Activated CD4-positive, alpha-beta memory T cell treated with anti-CD3 and anti-CD28 coated beads for 36 hours (primary cell): ENCODE measurements around the gene FCRLA. TPM values are rescaled to one million over a fixed set of nuclear protein-coding genes. Genes with fewer than 3 reads are reported as not detected.

Source experiments
- CTCF ChIA-PET: fragments of 350-600 bp; sonication (Branson Sonifier 250); formaldehyde crosslinking; loops from one replicate; lab custom pipeline; 2021; ENCODE audit warnings: antibody characterized with exemption, inconsistent platforms; lab: Charles Lee
- POLR2A ChIA-PET: fragments of 350-600 bp; sonication (Branson Sonifier 250); formaldehyde crosslinking; loops from one replicate; lab custom pipeline; 2021; ENCODE audit warnings: antibody characterized with exemption; lab: Charles Lee
- DNase-seq: peaks from one replicate; pipeline ENCODE4 v3.0.0-alpha.2; 2020
- H3K27ac Mint-ChIP-seq: one replicate; pipeline ENCODE4 v1.8.0; 2021; ENCODE audit warnings: mixed read lengths
- H3K27me3 Mint-ChIP-seq: one replicate; pipeline ENCODE4 v1.8.0; 2021; ENCODE audit warnings: mixed read lengths
- H3K36me3 Mint-ChIP-seq: one replicate; pipeline ENCODE4 v1.8.0; 2021; ENCODE audit warnings: mixed read lengths
- H3K4me1 Mint-ChIP-seq: one replicate; pipeline ENCODE4 v1.8.0; 2021; ENCODE audit warnings: low read depth, mixed read lengths
- H3K4me3 Mint-ChIP-seq: one replicate; pipeline ENCODE4 v1.8.0; 2021; ENCODE audit warnings: mild to moderate bottlenecking, mixed read lengths
- H3K9me3 Mint-ChIP-seq: one replicate; pipeline ENCODE4 v1.8.0; 2021; ENCODE audit warnings: mixed read lengths
- intact Hi-C: fragments of 100-400 bp; cut with micrococcal nuclease; formaldehyde crosslinking; loops from one replicate; pipeline ENCODE4 v1.15.1; 2023
- total RNA-seq, 2 experiments: library from RNA; stranded (reverse); gene quantifications; one replicate each; pipeline ENCODE4 v1.2.3, GENCODE V29; 2021

Gene FCRLA
- total RNA-seq, 2 experiments from 2014 or later: not detected

DNA sequence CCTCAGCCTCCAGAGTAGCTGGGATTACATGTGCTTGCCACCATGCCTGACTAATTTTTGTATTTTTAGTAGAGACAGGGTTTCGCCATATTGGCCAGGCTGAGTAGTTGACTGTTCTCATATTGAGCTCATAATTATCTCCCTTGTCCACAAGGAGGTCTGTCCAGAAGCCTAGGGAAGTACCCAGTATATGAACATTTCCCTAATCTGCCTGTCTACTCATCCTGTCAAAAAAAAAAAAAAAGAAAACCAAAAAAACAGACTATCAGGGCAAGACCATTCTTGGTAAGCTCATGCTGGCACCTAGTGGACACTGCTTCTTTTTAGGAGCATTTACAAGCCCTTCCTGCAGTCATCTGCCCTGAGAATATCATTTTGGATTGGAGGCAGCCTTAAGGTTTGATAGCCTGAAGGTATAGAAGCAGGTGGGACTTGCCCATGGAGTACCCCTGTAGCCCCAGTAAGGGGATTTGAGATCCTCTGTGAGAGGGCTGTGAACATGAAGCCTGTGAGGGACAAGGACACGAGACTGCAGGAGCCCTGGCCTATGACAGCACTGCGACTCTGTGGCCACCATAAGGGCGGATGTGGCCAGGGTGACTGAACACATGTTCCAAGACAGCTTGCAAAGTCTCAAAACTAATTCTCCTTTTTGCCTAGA, 31.7 kb downstream of the FCRLA start:
- POLR2A ChIA-PET: interaction anchor here (0.6 kb wide), 1 partner anchor 768 kb away, joined by 3 read pairs; no protein-coding TSS in a partner anchor
- no peaks in the 10 kb centered on the region for H3K9me3 Mint-ChIP-seq
- peaks cover 29% of the 10 kb centered on the region for H3K4me1 Mint-ChIP-seq
- peaks cover 2% of the 10 kb centered on the region for H3K27me3 Mint-ChIP-seq
- peak; percentile 75 for DNase-seq
- CTCF ChIA-PET: interaction anchor here (0.6 to 7.0 kb wide), 13 partner anchors 9 to 700 kb away, joined by 3 to 79 read pairs (median 4); partner anchors contain the start of genes DUSP12 and HSPA6
- H3K36me3 Mint-ChIP-seq: no peaks in the 10 kb centered on the region
- peak overlapping the region; percentile 49 for H3K27ac Mint-ChIP-seq
- intact Hi-C loops: loop anchor here (1.0 kb wide), 1 partner anchor 8 kb away; no protein-coding TSS in a partner anchor
- no peak overlapping the region for H3K4me3 Mint-ChIP-seq

DNA sequence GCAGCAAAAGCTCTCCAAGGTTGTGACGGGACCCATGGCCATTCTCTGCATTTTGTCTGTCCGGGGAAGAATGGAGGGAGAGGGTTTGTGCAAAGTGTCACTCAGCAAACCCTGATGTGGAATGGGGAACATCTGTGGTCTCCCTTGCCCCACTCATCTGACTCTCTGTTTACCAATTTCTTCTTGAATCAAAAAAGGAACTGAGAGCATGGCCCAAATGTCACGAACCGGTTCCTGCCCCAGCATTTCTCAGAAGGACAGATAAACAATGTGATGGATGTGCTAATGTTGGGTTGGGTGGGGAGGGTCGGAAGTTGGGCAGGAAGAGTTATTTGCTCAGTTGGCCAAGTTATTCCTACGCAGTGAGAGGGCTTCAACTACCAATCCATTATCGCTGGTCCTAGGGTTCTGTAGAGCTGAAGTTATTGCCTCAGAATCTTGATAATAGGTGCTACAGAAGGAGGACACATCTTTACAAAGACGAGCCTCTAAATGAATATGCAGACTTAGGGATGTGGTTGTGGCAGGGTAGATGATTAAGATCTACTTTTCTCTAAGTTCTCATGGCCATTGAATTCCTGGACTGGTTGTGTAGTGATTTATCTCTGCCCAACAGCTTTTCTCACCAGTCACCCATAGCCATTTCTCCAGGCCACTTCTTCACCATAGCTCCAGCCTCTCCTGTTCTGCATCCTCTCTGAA, 33.0 kb downstream of the FCRLA start:
- Mint-ChIP-seq H3K9me3 (no peaks in the 10 kb centered on the region), H3K4me1 (peaks cover 40% of the 10 kb centered on the region)
- POLR2A ChIA-PET: no interaction called here

DNA sequence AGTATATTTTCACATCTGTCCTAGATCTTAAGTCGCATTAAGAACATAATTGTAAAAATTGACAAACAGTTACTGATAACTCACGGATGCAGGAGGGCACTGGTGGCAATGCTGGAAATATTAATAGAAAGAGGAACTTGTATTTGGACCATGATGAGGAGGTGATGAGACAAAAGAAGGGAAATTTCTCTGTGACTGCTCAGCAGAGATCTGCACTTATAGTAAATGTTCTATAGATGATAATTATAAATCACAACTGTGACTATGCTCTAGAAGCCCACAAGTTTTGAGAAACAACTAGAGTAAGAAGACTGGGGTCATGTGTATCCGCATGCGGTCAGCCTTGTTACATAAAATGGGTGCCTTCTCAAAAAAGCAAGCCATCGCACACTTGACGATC, 33.9 kb downstream of the FCRLA start:
- ChIA-PET CTCF (interaction anchor here (0.7 to 7.0 kb wide), 13 partner anchors 9 to 257 kb away, joined by 3 to 79 read pairs (median 6); partner anchors contain the start of gene DUSP12), POLR2A (no interaction called here)
- H3K4me3 Mint-ChIP-seq: no peak overlapping the region
- no peak overlapping the region for H3K27ac Mint-ChIP-seq
- no peaks in the 10 kb centered on the region for H3K36me3 Mint-ChIP-seq
- intact Hi-C loops: loop anchor here (1.0 to 10.0 kb wide), 3 partner anchors 206 to 346 kb away; no protein-coding TSS in a partner anchor
- peaks cover 43% of the 10 kb centered on the region for H3K4me1 Mint-ChIP-seq
- no peak for DNase-seq
- no peaks in the 10 kb centered on the region for H3K9me3 Mint-ChIP-seq
- peaks cover 3% of the 10 kb centered on the region for H3K27me3 Mint-ChIP-seq

More for the DNA sequence above, 33.0 kb downstream of the FCRLA start:
- CTCF ChIA-PET: interaction anchor here (0.6 to 7.0 kb wide), 10 partner anchors 8 to 256 kb away, joined by 3 to 79 read pairs (median 6); partner anchors contain the start of gene DUSP12
- intact Hi-C loops: loop anchor here (1.0 to 10.0 kb wide), 3 partner anchors 10 to 345 kb away; no protein-coding TSS in a partner anchor
- Mint-ChIP-seq H3K27me3 (peaks cover 2% of the 10 kb centered on the region), H3K36me3 (no peaks in the 10 kb centered on the region), H3K27ac (no peak overlapping the region), H3K4me3 (no peak overlapping the region)
- DNase-seq: no peak

DNA sequence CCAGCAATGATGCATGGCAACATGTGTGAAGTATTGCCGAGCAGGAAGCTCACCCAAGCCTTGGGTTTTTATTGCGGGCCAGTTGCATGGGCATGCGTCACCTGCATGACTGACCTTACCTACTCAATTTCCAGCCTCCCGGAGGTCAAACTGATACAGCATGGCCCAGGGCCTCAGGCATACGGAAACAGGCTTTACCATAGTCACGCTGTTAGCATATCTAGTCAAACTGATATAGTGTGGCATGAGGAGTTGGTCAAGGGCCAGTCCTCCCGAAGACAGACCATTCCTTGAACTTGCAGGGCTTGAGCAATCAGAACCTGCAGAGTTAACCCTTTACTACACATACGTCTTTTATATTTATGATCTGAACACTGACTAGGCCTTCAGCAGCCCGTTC, 36.2 kb downstream of the FCRLA start:
- intact Hi-C loops: loop anchor here (10.0 kb wide), 2 partner anchors 208 to 348 kb away; no protein-coding TSS in a partner anchor
- ChIA-PET POLR2A (interaction anchor here (1.2 kb wide), 1 partner anchor 131 kb away, joined by 3 read pairs; no protein-coding TSS in a partner anchor), CTCF (interaction anchor here (1.0 to 7.0 kb wide), 5 partner anchors 11 to 259 kb away, joined by 3 to 79 read pairs (median 4); no protein-coding TSS in a partner anchor)
- peaks cover 37% of the 10 kb centered on the region for H3K4me1 Mint-ChIP-seq
- H3K36me3 Mint-ChIP-seq: no peaks in the 10 kb centered on the region
- no peaks in the 10 kb centered on the region for H3K9me3 Mint-ChIP-seq
- peaks cover 1% of the 10 kb centered on the region for H3K27me3 Mint-ChIP-seq
- no peak overlapping the region for H3K4me3 Mint-ChIP-seq
- H3K27ac Mint-ChIP-seq: no peak overlapping the region
- no peak for DNase-seq

DNA sequence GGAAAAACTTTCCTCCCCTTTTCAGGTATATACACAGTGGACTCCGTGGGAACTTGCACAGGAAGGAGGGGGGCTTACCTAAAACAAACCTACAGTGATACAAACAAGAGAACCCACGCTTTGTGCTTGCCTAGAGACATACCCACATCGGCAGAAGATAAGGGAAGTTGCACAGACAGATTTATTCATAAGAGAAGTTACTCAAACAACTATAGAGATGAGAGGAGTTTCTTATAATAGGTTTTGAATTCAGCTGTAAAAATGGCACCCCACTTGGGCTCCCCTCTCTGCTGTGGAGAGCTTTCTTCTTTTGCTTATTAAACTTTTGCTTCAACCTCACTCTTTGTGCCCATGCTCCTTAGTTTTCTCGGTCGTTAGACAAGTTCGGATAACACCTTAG, 40.8 kb downstream of the FCRLA start:
- H3K4me1 Mint-ChIP-seq: peaks cover 43% of the 10 kb centered on the region
- intact Hi-C loops: loop anchor here (10.0 kb wide), 2 partner anchors 213 to 353 kb away; no protein-coding TSS in a partner anchor
- no peak for DNase-seq
- H3K9me3 Mint-ChIP-seq: no peaks in the 10 kb centered on the region
- peaks cover 1% of the 10 kb centered on the region for H3K27me3 Mint-ChIP-seq
- ChIA-PET CTCF (no interaction called here), POLR2A (interaction anchor here (0.6 kb wide), 1 partner anchor 319 kb away, joined by 3 read pairs; no protein-coding TSS in a partner anchor)
- H3K4me3 Mint-ChIP-seq: no peak overlapping the region
- no peak overlapping the region for H3K27ac Mint-ChIP-seq
- peaks cover 11% of the 10 kb centered on the region for H3K36me3 Mint-ChIP-seq

DNA sequence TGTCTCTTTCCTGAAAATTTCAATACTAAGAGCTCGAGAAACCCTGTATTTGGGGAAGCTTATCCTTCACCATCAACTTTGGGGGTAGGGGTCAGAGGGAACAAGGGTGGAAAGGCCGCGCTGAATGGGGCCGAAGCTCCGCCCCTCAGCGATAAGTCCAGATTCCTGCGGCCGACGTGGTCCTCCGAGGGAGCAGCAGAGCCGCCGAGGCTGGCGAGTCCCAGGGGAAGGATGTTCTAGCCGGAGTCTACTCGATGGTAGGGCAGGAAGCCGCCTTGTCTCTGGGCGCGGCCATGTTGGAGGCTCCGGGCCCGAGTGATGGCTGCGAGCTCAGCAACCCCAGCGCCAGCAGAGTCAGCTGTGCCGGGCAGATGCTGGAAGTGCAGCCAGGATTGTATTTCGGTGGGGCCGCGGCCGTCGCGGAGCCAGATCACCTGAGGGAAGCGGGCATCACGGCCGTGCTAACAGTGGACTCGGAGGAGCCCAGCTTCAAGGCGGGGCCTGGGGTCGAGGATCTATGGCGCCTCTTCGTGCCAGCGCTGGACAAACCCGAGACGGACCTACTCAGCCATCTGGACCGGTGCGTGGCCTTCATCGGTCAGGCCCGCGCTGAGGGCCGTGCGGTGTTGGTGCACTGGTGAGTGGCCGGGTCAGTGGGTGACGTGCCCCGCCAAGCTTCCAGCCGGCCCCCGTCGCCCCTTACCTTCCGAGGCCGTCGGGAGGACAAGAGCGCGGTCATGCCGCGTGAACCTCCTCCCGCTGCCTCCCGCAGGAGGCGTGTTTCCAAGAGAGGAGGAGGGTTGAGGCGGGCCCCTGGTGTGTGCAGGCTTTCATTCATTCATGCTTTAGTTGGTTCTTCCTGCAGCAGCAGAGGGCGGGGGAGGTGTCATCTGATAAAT, 42.7 kb downstream of the FCRLA start, which contains the start of gene DUSP12:
Gene DUSP12 (plus strand): TSS at position 278 of the 899 bp plus-strand sequence. CDS start 16 bp downstream, at position 294.
- Mint-ChIP-seq H3K4me3 (peak within 1 kb of the TSS; percentile 98), H3K36me3 (peaks cover 25% of the 10 kb centered on the region), H3K27me3 (peaks cover 1% of the 10 kb centered on the region), H3K27ac (peak within 1 kb of the TSS; percentile 95), H3K4me1 (peaks cover 36% of the 10 kb centered on the region), H3K9me3 (peaks cover 4% of the 10 kb centered on the region)
- CTCF ChIA-PET: interaction anchor here (0.6 to 2.4 kb wide), 9 partner anchors 8 to 287 kb away, joined by 3 to 13 read pairs (median 5); no protein-coding TSS in a partner anchor
- intact Hi-C loops: loop anchor here (1.0 to 10.0 kb wide), 3 partner anchors 17 to 355 kb away; partner anchors contain the start of gene ATF6
- peak; percentile 94 for DNase-seq
- POLR2A ChIA-PET: interaction anchor here (1.2 to 1.9 kb wide), 8 partner anchors 9 to 217 kb away, joined by 3 to 8 read pairs (median 5); partner anchors contain the start of gene ATF6

DNA sequence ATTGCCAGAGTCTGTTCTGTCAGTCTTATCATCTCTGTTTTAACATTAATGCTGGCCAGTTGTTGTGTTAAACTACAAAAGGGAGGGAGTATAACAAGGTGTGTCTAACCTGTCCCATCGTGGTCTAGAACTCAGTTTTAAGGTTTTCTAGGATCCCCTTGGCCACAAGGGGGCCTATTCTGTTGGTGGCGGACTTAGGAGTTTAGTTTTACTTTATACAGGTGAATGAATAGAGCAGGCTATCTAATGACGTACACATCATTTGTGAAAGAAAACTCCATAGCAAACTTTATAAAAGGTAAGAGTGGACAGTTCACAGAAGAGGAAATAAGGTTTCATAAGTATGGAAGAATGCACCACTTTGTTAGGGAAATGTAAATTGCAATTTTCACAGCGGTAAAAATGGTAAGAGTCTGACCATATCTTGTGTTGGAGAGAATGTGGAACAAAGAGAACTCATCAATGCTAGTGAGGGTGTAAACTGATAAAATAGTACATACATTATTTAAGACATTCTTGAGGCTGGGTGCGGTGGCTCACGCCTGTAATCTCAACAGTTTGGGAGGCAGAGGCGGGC, 56.6 kb downstream of the FCRLA start:
- DNase-seq: peak; percentile 53
- Mint-ChIP-seq H3K4me3 (peak overlapping the region; percentile 15), H3K27ac (no peak overlapping the region), H3K4me1 (peaks cover 44% of the 10 kb centered on the region), H3K9me3 (no peaks in the 10 kb centered on the region), H3K27me3 (no peaks in the 10 kb centered on the region), H3K36me3 (peaks cover 8% of the 10 kb centered on the region)
- ChIA-PET POLR2A (no interaction called here), CTCF (interaction anchor here (0.7 to 2.3 kb wide), 5 partner anchors 8 to 274 kb away, joined by 4 to 14 read pairs (median 6); partner anchors contain the start of gene DUSP12)
- intact Hi-C loops: loop anchor here (10.0 kb wide), 1 partner anchor 731 kb away; the partner anchor contains the start of gene UHMK1

Other genes with a start within 250 kb of the FCRLA start
- under 1 TPM in 1 of 2 experiments, not detected in 1; 0.14 TPM for gene FCGR2A, start 201.8 kb upstream of the FCRLA start, total RNA-seq
- under 1 TPM; 0.48 to 0.53 TPM for gene HSPA6, start 182.7 kb upstream of the FCRLA start, total RNA-seq
- gene FCGR3A, start 157.4 kb upstream of the FCRLA start, total RNA-seq: not detected
- not detected for gene FCGR3B, start 76.1 kb upstream of the FCRLA start, total RNA-seq
- gene FCGR2B, start 44.1 kb upstream of the FCRLA start, total RNA-seq: not detected
- gene FCRLB, start 14.3 kb downstream of the FCRLA start, total RNA-seq: not detected
- gene DUSP12, start 42.6 kb downstream of the FCRLA start, total RNA-seq: 10 to 100 TPM; 25.9 to 28.5 TPM
- 10 to 100 TPM; 20.8 to 23.0 TPM for gene ATF6, start 59.1 kb downstream of the FCRLA start, total RNA-seq